HS-5 (cell line): Measurements from ENCODE around the gene CHD6.

ENCODE experiments used
- DNase-seq: peaks from one replicate; pipeline ENCODE4 v3.0.0-alpha.2; 2012; ENCODE audit warnings: low read depth

CHD6 gene

DNA sequence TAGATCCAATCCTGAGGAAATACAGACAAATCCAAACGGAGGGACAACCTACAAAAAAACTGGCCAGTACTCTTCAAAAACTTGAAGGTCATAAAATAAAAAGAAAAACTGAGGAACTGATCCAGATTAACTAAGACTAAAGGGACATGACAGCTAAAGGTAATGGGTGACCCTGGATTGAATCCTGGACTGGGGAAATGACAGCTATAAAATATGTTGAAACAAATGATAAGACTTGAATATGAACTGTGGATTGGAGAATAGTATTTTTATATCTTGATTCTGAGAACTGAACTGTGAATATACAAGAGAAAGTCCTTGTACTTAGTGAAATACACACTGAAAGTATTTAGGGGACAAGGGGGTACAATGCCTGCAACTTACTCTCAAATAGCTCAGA is 154.6 kb downstream of the CHD6 start:
- DNase-seq = no peak

DNA sequence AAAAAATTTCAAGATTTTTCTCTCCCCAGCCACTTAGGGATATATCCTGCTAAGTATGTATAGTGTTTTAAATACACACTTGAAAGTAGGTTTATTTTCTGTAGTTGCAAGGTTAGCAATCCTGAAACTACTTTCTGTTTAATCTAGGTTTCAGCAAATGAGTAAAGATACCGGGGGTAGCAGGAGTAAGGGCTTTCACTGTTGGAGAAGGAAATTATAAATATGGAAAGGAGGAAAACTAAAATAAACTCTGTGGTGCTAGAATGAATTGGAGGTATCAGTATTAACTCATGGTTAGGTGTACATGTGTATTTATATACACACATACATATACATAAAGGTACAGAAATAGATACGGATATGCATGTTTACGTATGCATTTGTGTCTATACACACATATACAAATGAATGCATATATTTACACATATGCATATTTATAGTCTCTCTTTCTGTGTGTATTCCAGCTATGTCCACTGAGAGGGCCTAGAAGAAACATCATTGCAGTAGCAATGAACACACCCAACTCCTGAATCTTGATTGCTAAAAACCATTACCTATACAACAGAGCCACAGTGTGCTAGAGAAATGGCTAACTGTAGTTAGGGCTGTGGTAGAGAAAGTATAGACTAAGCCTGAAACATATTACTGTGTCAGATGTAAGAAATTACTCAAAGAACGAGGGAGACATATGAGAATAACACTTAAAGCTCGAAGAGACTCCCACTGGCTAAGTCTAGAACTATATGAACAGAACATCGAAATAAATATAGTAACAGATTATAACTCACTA is 155.6 kb downstream of the CHD6 start:
- no peak for DNase-seq

DNA sequence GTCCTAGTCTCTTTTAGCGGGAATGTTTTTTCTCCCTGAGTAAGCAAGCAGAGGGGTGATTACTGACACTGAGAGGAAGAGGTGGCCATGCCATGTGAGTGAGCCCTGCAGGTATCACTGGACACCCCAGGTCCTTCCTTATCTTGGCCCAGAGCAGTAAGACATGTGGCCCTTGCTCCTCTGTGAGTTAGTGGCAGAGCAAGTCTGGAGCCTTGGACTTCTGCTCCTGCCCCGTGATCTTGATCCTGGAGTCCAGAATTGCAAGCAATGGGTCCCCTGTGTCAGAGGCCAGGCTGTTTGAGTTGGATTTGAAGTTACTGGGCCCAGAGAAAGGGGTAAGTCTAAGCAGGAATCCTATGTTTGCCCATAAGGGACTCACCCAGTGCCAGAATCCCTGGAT is 159.4 kb downstream of the CHD6 start:
- no peak for DNase-seq

DNA sequence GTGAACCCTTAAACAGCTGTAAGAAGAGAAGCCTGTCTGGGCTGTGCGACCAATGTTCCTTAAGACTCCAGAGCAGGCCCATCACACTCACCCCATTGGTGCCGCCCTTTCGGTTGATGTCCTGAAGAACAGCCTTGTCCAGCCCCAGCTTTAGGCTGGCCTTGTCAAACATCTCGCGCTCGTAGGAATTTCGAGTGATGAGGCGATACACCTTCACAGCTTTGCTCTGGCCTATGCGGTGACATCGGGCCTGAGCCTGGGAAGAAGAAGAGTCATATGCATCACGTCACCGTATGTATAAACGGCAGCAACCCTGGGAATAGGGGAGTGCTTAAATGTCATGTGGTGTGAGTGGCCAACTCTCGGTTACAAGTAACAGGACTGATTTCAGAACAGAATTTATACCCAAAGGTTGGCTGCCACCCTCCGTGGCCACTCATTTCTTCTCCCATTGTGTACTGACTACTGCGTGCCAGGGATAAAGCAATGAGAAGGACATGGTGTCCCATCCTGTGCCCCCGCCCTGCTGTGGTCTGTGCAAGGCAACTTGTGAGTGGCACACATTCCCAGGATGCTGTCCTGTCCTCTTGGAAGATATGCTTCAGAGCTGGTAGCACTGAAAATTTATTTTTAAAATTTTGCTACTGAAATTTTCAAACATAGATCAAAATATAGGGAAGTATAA is 160.9 kb downstream of the CHD6 start:
- no peak for DNase-seq

DNA sequence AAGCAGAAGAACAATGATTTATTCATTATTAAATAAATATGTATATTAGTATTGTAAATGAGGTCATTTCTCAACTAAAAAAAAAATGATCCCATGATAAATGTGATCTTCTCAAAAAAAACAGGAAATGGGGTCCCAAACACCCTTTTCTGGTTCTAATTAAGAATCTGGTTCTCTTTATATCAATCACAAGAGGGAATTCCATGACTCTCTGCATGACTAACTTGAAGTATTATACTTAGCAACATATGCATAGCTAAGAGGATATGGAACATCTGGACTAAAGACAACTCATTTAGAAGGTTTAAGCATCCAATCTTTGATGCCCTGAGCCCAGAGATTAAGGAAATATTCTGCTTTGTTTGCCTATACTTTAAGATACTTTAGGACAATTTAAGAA is 161.8 kb downstream of the CHD6 start:
- peak; percentile 80 for DNase-seq

DNA sequence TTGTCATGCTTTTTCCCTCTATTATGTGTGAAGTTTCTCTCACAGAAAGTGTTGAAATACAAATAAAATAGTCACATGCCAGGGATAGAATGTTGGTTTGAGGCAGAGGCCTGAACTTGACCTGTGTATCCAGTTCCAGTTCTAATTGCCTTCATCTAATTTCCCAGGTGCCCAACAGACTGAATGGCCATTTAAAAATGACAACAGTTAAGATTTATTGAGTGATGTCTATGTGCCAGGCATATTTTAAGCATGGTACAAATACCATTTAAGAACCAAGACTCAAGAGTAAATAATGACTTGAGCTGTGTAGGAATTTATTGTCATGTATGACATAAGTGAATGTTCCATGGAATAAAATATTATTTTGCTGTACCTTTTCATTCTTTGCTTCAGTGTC is 163.9 kb downstream of the CHD6 start:
- no peak for DNase-seq

DNA sequence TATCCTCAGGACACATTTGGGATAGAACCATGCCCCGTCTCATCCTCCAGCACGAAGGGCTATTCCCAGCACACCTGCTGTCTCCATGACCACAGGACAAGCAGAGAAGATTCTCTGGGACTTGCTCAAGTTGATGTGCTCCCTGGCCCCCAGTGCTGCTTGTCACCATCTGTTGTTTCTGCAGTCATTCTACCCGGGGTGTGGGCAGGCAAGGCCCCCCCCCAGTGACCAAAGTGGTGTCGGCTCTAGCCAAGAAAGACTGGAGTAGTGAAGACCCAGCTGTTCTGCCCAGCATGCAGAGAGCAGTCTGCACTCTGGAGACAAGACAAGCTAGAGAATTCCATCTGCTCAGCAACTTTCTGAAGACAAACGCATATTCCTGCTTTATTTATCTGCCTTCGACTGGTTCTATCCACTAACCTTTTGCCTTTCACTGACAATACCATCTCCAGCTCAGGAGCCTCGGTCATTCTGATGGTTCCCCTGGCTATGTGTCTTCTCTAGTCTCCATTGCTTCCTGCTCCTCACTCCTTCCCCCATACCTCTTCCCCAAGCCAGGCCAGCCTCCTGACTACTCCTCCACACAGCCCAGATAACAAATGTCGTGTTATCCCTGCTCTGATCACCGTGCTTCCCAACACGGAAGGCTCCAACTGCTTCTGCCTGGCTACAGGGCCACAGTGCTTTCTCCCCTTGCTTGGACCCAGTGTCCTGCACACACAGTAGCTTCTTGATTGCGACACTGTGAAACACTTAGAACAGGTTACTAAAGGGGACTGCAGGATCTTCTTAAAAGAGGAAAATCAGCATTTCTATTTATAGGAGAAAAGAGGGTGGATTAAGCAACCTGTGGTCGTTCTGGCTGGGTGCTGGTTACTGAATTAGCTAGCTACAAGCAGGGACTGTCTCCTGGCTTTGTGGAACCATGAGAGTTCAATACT is 164.9 kb downstream of the CHD6 start:
- DNase-seq = no peak

DNA sequence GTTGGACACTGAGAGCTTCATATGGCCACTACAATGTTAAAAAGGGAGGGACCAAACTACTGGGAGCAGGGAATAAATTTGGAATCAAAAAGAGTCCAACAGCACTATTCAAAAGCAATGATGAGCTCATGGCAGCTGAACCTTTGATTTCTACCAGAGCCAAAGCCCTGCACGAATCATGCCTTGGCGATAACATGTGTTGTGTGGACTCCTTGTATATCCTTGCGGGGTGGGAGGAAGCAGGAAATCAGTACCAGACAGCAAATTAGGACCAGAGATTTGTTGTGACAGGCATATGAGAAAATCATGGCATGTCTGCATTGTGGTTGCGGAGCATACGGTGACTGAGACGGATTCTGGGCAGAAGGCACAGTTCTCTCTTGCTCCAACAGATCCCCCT is 166.0 kb downstream of the CHD6 start:
- DNase-seq = no peak

DNA sequence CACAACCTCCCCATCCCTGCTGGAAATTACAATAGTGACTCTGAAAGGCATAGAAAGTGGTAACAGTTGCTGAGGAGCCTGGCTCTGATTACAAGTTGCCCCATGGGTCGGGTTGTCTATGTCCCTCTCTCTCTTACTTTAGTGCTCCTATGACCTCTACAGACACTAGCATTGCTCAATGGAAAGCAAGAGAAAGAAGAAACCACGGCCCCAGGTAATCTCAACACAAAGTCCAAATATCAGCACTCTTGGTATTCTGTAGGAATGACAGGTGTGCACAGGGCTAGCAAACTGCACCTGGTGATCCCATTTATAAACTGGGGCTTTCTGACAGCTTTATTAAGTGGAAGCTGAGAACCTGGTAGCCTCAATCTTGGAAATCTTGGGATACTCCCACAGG is 171.2 kb downstream of the CHD6 start:
- no peak for DNase-seq

DNA sequence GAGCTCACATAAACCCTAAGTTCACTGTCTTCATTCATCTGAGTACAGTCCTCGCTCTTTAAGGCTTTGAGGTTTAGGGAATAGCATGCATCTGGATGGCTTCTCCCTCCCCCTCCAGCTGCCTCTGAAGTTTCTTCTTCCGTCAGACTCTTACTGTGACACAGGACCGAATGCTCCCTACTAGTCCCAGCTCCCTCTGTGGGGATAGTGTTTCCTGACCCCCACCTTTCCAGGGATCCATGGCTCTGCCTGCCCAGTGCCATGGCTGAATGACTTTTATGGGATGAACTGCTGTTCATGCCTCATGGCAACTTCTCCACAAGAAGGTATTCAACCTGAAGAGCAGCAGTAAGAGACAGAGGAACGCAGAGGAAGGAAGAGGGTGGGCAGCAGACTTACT is 171.7 kb downstream of the CHD6 start:
- no peak for DNase-seq

DNA sequence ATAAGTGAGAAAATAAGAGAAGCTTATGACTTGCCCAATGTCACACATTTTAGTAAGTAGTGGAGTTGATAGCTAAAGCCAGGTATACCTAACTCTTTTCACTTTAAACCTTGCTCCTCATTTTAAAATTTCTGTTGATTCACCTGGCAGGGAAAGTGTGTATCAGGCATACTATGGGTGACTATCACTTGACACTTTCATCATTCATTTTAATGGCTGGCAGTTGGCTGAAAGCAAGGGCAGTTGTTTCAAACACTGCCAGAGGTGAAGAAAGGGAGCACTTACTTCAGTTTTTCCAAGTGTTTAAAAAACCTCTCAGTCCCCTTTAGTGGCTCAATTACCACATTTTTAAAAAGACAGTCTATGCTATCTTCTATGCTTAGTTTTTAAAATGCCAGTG is 173.4 kb downstream of the CHD6 start:
- no peak for DNase-seq

DNA sequence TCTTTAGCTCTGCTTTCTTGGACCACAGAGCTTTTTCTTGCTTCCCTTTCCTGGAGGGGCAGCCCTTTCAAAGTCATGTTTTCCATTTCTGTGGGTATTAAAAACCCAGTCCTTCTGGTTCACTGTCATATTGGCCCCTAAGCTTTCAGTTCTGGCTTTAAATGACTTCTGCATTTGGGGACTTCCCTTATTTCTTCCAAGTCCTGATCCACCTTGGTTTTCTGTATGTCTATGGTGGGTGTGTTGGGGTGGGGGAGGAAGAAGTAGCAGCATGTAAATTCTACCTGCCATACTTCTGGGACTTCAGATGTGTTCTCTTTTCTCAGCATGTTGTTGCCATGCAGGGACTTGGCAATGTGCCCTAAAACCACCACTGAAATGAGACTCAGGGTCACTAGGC is 174.5 kb downstream of the CHD6 start:
- no peak for DNase-seq

DNA sequence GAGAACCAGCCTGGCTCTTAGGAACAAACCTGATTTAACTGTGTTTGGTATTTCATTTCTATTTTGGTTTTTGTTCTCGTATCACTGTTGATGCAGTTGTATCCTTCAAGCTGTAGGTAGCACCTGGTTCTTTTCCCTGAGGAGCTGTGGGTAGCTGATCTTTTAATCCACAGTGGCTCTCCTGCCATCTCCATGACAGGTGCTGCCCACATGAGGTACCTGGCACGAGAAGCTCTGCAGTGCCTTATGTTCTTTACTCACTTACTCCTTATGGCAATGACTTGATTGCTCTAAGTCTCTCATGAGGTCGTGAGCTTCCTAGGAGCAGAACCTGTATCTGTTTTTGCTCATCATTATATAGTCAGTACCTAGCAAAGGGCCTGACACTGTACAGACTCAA is 177.3 kb downstream of the CHD6 start:
- DNase-seq = no peak

DNA sequence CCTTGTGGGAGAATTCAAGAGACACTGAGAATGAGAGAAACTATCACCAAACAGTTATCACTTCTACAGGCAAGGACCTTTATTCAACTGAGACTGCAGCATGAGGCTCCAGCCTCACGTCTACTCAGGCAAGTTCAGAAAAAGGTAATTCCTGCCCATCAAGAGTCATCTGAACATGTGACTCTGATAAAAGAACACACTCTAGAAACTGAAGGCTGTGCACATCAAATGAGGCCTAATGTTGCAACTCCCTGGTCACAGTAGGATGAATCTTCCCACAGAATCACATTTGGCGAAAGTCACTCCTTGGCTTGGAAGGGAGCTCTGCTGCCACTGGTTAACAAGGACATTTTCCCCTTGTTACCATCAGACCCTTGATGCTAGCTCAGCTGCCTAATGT is 180.3 kb downstream of the CHD6 start:
- DNase-seq = no peak

DNA sequence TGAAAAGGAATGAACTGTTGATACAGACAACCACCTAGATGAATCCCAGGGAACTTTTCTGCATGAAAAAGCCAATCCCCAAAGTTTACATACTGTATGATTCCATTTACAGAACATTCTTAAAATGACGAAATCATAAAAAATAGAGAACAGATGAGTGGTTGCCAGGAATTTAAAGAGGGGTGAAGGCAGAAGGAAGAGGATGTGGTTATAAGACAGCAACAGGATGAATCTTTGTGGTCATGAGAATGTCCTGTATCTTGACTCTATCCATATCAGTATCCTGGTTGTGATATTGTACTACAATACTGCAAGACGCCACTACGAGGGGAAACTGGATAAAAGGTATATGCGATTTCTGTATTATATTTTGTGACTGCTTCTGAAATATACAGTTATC is 181.5 kb downstream of the CHD6 start:
- DNase-seq = peak; percentile 95

DNA sequence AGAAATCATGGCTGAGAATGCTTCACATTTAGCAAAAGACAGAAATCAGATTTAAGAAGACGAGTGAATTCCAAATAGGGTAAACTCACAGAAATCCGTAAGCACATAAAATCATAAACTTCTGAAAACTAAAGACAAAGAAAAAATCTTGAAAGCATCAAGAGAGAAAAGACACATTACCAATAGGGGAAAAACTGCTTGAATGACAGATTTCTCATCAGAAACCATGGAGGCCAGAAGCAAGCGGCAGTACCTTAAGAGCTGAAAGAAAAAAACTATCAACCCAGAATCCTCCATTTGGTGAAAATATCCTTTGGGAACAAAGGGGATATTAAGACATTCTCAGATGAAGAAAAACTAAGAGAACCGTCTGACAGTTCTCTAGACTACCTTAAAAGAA is 185.0 kb downstream of the CHD6 start:
- no peak for DNase-seq

DNA sequence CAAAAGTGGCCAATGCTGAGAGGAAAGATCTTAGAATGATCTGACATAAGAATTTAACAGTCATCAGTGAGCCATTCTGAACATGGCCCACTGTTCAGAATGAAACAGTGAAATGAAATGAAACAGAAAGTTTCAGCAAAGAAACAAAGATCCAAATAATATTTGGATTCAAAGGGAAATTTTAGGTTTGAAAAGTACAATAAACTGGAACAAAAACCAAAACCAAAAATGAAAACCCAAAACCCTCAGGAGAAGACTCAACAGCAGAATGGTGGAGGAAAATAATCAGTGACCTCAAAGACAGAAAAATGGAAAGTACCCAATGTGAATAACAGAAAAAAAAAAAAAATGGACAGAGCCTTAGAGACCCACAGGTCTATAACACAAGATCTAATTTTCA is 185.4 kb downstream of the CHD6 start:
- DNase-seq = no peak

DNA sequence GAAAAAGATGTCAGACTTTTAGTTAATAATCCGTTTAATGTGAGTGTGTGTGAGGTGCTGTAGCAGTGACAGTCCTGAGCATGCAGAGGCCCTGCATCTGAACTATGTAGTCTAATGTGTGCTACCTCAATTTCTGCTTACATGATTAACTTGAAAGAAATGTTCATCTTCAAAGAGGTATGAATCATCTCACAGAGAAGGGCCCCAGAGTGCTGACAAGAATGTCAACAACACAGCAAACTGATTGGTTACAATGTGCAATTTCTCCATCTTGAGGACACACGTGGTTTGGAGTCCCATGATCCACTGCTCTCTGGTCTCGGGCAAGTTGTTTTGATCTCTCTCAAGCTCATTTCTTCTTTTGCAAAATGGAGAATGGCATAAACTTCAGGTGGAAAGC is 189.9 kb downstream of the CHD6 start:
- peak; percentile 71 for DNase-seq

DNA sequence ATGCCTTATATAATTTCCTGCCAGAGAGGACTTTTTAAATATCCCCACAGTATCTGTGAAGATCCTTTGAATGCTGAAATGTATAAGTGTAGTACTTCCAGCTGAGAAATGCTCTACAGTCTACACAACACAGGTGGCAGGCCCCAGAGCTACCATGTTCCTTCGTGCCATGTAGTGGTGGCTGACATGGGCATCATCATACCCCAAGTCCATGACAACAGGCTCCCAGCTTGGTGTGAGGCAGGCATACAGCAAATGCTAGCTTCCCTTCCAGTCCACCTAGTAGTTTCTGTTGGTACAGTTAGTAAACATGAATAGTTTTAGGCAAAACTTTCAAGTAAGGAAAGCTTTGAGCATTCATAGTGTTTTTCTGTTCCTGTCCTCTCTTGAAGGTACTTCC is 190.3 kb downstream of the CHD6 start:
- no peak for DNase-seq

DNA sequence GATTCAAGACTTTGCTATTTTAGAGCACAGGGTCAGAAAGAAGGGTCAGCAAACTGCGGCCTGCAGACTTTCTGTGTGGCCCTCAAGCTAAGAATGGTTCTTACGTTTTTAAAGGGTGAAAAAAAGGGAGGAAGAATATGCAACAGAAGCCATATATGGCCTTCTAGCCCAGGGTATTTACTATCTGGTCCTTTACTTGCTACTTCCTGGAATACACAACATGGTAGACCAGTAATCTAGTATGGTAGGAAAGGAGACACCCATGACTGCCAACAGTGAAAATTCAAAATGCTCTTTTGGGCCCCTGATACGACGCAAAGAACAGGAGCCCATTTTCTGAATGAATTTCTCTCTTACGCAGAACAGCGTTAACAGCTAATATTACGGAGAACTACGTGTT is 191.2 kb downstream of the CHD6 start:
- no peak for DNase-seq

DNA sequence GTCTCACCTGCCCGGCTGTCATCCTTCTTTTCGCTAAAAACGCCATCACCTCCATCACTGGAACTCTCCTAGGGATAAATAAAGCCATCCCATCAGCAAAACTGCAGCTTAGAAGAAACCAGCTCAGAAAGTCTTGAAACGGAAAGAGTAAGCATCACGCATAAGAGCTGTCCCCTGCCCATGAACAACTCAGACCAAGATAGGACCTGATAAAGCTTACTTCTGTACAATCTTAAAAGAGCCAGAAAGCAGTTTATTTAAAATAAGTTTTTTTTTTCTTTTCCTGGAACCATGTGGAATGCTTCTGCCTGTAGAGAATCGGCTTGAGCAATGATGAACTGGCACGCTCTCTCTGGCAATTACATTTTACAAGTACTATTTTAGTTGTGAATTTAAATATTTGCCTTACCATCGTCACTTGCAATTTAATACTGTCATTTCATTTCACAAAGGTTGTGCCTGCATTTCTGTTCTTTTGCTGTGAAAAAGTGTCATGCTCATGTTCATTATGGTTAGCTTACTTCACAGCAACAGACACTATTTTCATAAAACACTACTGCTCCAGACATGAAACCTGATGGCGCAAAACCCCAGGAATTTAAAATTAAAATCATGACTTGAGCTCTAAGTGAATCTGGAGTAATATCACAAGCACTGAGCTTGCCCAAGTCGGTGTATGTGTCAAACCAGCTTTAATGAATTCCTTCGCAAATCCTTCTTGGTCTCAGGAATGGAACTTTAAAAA is 191.9 kb downstream of the CHD6 start:
- no peak for DNase-seq
